ENCODE measurements around the gene CA11. TPM values are rescaled to one million over a fixed set of nuclear protein-coding genes. Genes with fewer than 3 reads are reported as not detected.

Gene CA11
- total and polyA plus RNA-seq, 9 of the 15 experiments (the other 6 are each of a cell fraction or from before 2014, with no cell fraction given) = 2.9 to 19.9 (median 8.3) TPM

GRCh38 chr19:48619692-48620585 lies 26.0 kb downstream of the CA11 start (continued):
- no peak for TF ChIP-seq ELK3 (CRISPR knock-in tag; IDR thresholded peaks at IDR 0.05)
- TF ChIP-seq GATAD2A (IDR thresholded peaks at IDR 0.05) = no peak
- no peak for TF ChIP-seq HDAC6 (IDR thresholded peaks at IDR 0.05; ENCODE audit: low read depth, low read length)
- no peak for TF ChIP-seq ZNF699 (CRISPR knock-in tag; IDR thresholded peaks at IDR 0.05; ENCODE audit: insufficient replicate concordance)
- peak; percentile 54 to 78; a peak in 2 of 4 replicates for TF ChIP-seq HDAC1 (IDR thresholded peaks at IDR 0.05)
- no peak for TF ChIP-seq ZNF174 (CRISPR knock-in tag; IDR thresholded peaks at IDR 0.05)
- TF ChIP-seq HOMEZ (CRISPR knock-in tag; IDR thresholded peaks at IDR 0.05) = no peak
- no peak; a peak in 1 of 4 replicates for TF ChIP-seq RCOR1 (IDR thresholded peaks at IDR 0.05; ENCODE audit: borderline replicate concordance in 1 of 2, low read depth in 2 of 2, low read length in 2 of 2)
- TF ChIP-seq ETV1 (tag; conservative IDR thresholded peaks at IDR 0.05; ENCODE audit: low read depth) = no peak
- no peak for TF ChIP-seq POLR2AphosphoS5 (IDR thresholded peaks at IDR 0.05; ENCODE audit: control insufficient read depth, insufficient read depth, low read depth, low read length)
- TF ChIP-seq HMG20A (CRISPR knock-in tag; conservative IDR thresholded peaks at IDR 0.05) = no peak
- 0 out of 2 replicates have a peak, but pooled peaks have one; percentile 29 for TF ChIP-seq MAFG (tag; conservative IDR thresholded peaks at IDR 0.05)
- no peak for TF ChIP-seq PML (IDR thresholded peaks at IDR 0.05; ENCODE audit: low read length)
- TF ChIP-seq EZH2 (IDR thresholded peaks at IDR 0.05; ENCODE audit: borderline replicate concordance, low read depth, low read length) = no peak
- TF ChIP-seq TEAD1 (CRISPR knock-in tag; IDR thresholded peaks at IDR 0.05) = no peak
- 0 out of 2 replicates have a peak, but pooled peaks have one; percentile 3 for TF ChIP-seq NFIC (IDR thresholded peaks at IDR 0.05)
- TF ChIP-seq ZBED1 (IDR thresholded peaks at IDR 0.05) = no peak
- no peak for TF ChIP-seq ZBTB8A (IDR thresholded peaks at IDR 0.05; ENCODE audit: partially characterized antibody)
- no peak for TF ChIP-seq GABPA (tag; conservative IDR thresholded peaks at IDR 0.05; ENCODE audit: low read depth)
- no peak for TF ChIP-seq ZMIZ1 (IDR thresholded peaks at IDR 0.05; ENCODE audit: low read depth in 2 of 2, low read length in 2 of 2)
- TF ChIP-seq SMARCA5 (IDR thresholded peaks at IDR 0.05) = peak; percentile 100
- TF ChIP-seq CREBBP (IDR thresholded peaks at IDR 0.05; ENCODE audit: low read depth, low read length) = no peak
- no peak for TF ChIP-seq EP400 (IDR thresholded peaks at IDR 0.05)
- no peak for TF ChIP-seq ZNF133 (CRISPR knock-in tag; IDR thresholded peaks at IDR 0.05)

Data from K562 (cell line).